GM12872 (cell line): ENCODE results near the gene USP25.

Experiments
- CTCF ChIP-seq: IDR thresholded peaks from 3 replicates; pipeline ENCODE4 v1.5.1; 2011; ENCODE audit warnings: low read depth, mild to moderate bottlenecking, low read length, moderate library complexity; ENCODE audit not compliant: insufficient read depth

The USP25 gene

GRCh38 chr21:15719976-15720375 lies 9.8 kb upstream of the USP25 start:
- TF ChIP-seq CTCF = no peak

GRCh38 chr21:15722591-15723324 lies 7.0 kb upstream of the USP25 start:
- TF ChIP-seq CTCF = no peak

- TF ChIP-seq CTCF = no peak
Observed at GRCh38 chr21:15725949-15726348, 3.8 kb upstream of the USP25 start.

- TF ChIP-seq CTCF = no peak
Observed at GRCh38 chr21:15728046-15728445, 1.7 kb upstream of the USP25 start.

GRCh38 chr21:15729346-15729673 lies 472 bp upstream of the USP25 start:
- TF ChIP-seq CTCF = no peak

GRCh38 chr21:15730484-15731242 lies 881 bp downstream of the USP25 start:
- no peak for TF ChIP-seq CTCF

GRCh38 chr21:15731243-15731613 lies 1.4 kb downstream of the USP25 start:
- no peak for TF ChIP-seq CTCF
